Chondrocyte (in vitro differentiated cells): ENCODE data around the gene NLN. TPM values are rescaled to one million over a fixed set of nuclear protein-coding genes. Genes with fewer than 3 reads are reported as not detected.

Experiments used
- DNase-seq: peaks from one replicate; pipeline ENCODE4 v3.0.0; 2021; ENCODE audit warnings: mixed read lengths, low spot score
- H3K27ac Mint-ChIP-seq: one replicate; pipeline ENCODE4 v1.8.0; 2021; ENCODE audit warnings: mild to moderate bottlenecking, moderate library complexity, mixed read lengths; ENCODE audit not compliant: unreplicated experiment
- H3K27me3 Mint-ChIP-seq: 2 replicates; pipeline ENCODE4 v1.8.0; 2021; ENCODE audit warnings: low read depth, mixed read lengths
- H3K36me3 Mint-ChIP-seq: 2 replicates; pipeline ENCODE4 v1.8.0; 2021; ENCODE audit warnings: low read depth, mixed read lengths
- H3K4me1 Mint-ChIP-seq: 2 replicates; pipeline ENCODE4 v1.8.0; 2021; ENCODE audit warnings: low read depth, mild to moderate bottlenecking, mixed read lengths
- H3K4me3 Mint-ChIP-seq: one replicate; pipeline ENCODE4 v1.8.0; 2021; ENCODE audit warnings: mild to moderate bottlenecking, moderate library complexity, mixed read lengths; ENCODE audit not compliant: unreplicated experiment
- H3K9me3 Mint-ChIP-seq: 2 replicates; pipeline ENCODE4 v1.8.0; 2021; ENCODE audit warnings: low read depth, mixed read lengths
- total RNA-seq: library from RNA; stranded (reverse); gene quantifications from 3 replicates; pipeline ENCODE4 v1.2.1, GENCODE V29; 2021
- TF ChIP-seq, protein P1 (sequence below): fragments of 200-600 bp; sonication (generic); IDR thresholded peaks from 2 replicates; pipeline ENCODE4 v1.5.0; 2021; ENCODE audit warnings: antibody characterized with exemption, mild to moderate bottlenecking, moderate library complexity

Gene NLN
- total RNA-seq, 1 donor from 2014 or later, result 38.6 TPM

DNA sequence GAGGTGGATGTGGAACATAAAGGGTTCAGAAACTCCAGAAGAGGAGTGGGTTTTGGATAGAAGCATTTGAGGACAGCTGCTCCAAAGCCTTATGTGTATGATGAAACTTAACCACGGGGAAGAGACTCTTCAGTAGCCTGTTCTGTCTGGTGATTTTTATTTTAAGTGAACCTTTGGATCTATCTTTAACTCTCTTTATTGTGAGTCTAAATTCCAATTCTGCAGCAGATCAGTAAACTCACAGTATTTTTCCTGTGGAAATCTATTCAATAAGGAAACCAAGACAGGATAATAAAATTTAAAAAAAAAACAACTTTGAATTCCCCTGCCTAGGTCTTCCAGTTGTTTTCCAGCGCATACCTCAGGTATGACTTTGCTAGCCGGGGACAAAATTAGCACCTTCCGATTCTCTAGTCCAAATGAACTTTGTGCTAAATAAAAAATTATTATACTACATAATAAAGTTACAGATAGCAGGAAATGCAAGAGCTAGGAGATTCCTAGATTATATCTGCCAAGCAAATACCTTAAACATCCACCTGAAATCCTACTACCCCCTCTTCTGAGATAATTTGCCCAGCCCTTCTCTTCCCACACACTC, 101.9 kb downstream of the NLN start:
- DNase-seq, result no peak
- peaks cover 38% of the 10 kb centered on the region for H3K4me1 Mint-ChIP-seq

DNA sequence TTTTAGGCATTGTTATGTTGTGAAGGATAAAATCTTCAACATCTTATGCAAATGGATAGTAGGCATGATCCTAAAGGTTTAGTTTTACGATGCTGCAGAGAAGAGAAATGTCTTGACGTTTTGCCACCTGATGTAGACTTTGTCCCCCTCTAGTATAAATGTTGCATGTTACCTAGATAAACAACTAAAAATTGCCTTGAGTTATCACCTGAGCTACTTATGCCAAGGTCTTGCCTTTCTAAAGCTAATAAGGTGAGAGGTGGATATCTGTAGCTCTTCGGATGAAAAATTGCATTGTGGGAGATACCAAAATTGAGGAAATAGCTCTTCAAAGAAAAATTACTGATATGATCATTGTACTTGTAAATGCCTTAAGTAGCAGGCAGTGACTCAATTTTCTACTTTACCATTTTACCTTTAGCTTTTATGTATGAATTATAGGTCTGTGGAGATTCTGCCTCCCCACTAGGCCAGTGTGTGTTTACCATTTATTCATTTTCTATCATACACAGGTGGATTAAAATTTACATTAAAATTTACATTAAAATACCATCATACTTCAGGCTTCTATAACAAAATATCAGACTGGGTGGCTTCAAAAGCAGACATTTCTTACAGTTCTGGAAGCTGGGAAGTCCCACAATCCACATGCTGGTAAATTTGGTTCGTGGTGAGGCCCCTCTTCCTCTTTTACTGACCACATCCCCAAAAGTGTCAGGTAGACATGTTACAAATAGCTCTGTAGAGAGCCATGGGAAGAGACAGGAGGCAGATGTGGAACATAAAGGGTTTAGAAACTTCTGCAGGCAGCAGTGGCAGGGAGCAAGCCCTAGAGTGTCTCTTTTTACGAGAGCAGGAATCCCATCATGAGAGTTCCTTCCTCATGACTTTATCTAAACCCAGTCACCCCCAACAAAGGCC, 103.7 kb downstream of the NLN start:
- TF ChIP-seq, protein P1, sequence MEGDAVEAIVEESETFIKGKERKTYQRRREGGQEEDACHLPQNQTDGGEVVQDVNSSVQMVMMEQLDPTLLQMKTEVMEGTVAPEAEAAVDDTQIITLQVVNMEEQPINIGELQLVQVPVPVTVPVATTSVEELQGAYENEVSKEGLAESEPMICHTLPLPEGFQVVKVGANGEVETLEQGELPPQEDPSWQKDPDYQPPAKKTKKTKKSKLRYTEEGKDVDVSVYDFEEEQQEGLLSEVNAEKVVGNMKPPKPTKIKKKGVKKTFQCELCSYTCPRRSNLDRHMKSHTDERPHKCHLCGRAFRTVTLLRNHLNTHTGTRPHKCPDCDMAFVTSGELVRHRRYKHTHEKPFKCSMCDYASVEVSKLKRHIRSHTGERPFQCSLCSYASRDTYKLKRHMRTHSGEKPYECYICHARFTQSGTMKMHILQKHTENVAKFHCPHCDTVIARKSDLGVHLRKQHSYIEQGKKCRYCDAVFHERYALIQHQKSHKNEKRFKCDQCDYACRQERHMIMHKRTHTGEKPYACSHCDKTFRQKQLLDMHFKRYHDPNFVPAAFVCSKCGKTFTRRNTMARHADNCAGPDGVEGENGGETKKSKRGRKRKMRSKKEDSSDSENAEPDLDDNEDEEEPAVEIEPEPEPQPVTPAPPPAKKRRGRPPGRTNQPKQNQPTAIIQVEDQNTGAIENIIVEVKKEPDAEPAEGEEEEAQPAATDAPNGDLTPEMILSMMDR, result no peak
- DNase-seq, result no peak
- peaks cover 16% of the 10 kb centered on the region for H3K36me3 Mint-ChIP-seq
- H3K4me1 Mint-ChIP-seq, result peaks cover 27% of the 10 kb centered on the region
- no peak overlapping the region for H3K27ac Mint-ChIP-seq
- no peaks in the 10 kb centered on the region for H3K9me3 Mint-ChIP-seq
- no peaks in the 10 kb centered on the region for H3K27me3 Mint-ChIP-seq
- H3K4me3 Mint-ChIP-seq, result no peak overlapping the region

More for the DNA sequence above, 101.9 kb downstream of the NLN start:
- H3K36me3 Mint-ChIP-seq, result peaks cover 16% of the 10 kb centered on the region
- peak overlapping the region; percentile 39 for H3K27ac Mint-ChIP-seq
- TF ChIP-seq, protein P1, result no peak
- H3K4me3 Mint-ChIP-seq, result no peak overlapping the region
- no peaks in the 10 kb centered on the region for H3K27me3 Mint-ChIP-seq
- H3K9me3 Mint-ChIP-seq, result no peaks in the 10 kb centered on the region

- Mint-ChIP-seq H3K4me3 (peak overlapping the region; percentile 23), H3K27ac (peak overlapping the region; percentile 56), H3K36me3 (peaks cover 6% of the 10 kb centered on the region), H3K9me3 (no peaks in the 10 kb centered on the region), H3K27me3 (no peaks in the 10 kb centered on the region), H3K4me1 (peaks cover 30% of the 10 kb centered on the region)
- TF ChIP-seq, protein P1, result no peak
- no peak for DNase-seq
Measured at GRCh38 chr5:65828022-65828896, 106.3 kb downstream of the NLN start.

GRCh38 chr5:65830856-65831255, 108.9 kb downstream of the NLN start:
- Mint-ChIP-seq H3K4me1 (peaks cover 23% of the 10 kb centered on the region), H3K4me3 (no peak overlapping the region), H3K27ac (no peak overlapping the region), H3K36me3 (no peaks in the 10 kb centered on the region), H3K27me3 (no peaks in the 10 kb centered on the region), H3K9me3 (no peaks in the 10 kb centered on the region)
- DNase-seq, result no peak
- TF ChIP-seq, protein P1, result no peak

DNA sequence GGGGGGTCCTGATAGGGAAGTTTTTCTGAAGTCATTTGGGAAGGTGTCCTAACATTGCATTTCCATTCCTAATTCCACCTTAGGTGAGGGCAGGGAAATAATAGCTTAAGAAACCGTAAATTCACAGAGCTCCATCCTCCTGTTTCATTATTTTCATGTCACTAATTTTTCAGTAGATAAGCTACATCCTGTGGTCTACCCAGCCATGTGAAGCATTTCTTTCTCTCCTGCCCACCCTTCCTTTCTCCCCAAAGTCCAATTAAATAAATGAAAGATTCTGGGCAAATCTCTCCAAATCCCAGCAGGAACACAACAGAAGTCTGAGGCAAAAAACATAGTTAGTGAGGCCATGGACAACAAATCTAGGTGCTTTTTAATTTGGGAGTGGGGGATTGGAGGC, 109.3 kb downstream of the NLN start:
- Mint-ChIP-seq H3K4me1 (peaks cover 23% of the 10 kb centered on the region), H3K9me3 (no peaks in the 10 kb centered on the region), H3K36me3 (no peaks in the 10 kb centered on the region), H3K27me3 (no peaks in the 10 kb centered on the region), H3K27ac (no peak overlapping the region), H3K4me3 (no peak overlapping the region)
- no peak for DNase-seq
- TF ChIP-seq, protein P1, result no peak
